GM18858 (cell line): ENCODE results near the gene SERPINA12.
"Not testable (repeated sequence)": the region's sequence is repeated elsewhere in the genome, so short reads cannot be mapped to it uniquely, and the experiment has no call there.

ENCODE experiments used
- ATAC-seq: cut with Tn5 transposase; IDR thresholded peaks from one replicate; pipeline ENCODE4 v1.9.1; 2021; ENCODE audit not compliant: unreplicated experiment

The SERPINA12 gene

GRCh38 chr14:94538070-94538740 is 28.9 kb upstream of the SERPINA12 start:
- no peak for ATAC-seq

GRCh38 chr14:94536836-94537235 is 27.6 kb upstream of the SERPINA12 start:
- no peak for ATAC-seq

- ATAC-seq = no peak
Measured at GRCh38 chr14:94535506-94535905, 26.2 kb upstream of the SERPINA12 start.

- no peak for ATAC-seq
Measured at GRCh38 chr14:94532447-94532846, 23.2 kb upstream of the SERPINA12 start.

DNA sequence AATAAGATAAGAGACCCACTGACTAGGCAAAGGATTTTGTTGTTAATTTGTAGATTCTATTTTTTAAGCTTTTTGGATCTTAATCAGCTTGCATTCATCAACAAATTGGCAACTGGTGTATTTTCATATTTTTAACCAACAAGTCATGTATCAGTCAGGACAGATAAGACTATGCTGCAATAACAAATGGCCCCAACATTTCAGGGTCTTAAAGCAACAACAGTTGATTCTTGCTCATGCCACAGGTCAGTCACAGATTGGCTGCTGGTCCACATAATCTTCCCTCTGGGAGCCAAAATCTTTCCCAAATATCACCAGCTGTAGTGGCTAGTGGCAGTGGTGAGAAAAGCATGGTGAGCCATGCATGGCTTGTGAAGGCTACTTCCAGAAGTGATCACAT is 21.9 kb upstream of the SERPINA12 start:
- ATAC-seq = no peak

DNA sequence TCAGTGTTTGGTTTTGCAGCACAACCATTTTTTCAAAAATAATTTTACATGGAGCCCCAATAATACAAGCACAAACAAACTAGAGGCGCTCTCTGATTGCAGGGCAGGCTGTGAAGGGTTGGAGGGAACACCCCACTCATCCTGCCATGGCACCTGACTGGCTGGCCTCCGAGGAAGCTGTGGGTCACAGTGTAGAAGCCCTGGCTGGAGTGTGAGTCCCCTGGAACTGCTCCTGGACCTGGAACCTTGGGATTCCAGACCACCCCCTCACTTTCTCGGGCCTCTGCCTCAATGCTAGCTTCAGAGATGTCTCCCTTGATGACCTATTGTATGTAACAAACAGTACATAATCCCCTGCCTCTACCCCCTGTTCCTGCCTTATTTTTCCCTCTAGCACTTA is 14.8 kb upstream of the SERPINA12 start:
- ATAC-seq = no peak

DNA sequence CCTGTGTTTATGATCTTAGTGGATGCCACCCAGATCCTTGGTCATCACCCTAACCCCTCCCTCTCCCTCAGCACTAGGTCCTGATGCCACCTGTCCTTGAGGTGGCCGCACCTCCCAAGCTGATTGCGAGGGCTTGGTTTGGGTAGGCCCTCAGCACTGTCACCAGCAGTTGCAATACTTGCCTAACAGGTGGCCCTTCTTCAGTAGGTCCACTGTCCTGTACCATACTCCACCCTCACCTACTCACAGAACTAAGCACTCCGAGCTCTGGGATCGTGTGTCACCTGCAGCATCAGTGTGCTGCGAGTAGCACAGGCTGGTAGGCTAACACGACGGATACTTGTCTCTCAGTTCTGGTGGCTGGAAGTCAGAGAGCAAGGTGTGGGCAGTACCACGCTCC is 14.0 kb upstream of the SERPINA12 start:
- ATAC-seq = no peak

DNA sequence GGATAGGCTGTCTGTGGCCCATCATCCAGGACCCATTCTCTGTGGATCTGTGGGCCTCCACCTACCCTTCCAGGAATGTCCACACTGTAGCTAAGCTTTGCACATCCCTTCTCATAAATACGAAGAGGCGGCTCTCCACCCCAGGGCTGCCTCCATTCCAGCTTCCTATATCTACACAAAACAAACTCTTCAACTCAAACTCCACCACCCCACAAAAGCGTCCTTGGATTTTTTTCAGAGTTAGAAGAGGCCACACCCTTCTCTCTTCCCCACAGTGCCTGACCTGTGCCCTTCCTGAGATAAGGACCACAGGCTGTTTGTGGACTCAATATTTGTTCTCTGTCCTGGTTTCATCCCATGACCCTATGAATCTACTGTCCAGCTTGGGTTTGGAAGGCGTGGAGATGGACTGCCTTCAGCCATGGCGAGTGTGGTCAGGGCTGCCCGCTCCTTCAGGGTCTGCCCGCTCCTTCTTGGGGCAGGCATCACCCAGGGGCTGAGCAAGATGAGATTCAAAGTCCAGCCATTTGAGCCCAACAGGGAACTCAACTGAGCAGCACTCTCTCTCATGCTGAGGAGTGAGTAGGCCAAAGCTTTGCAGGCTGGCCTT is 13.0 kb upstream of the SERPINA12 start:
- no peak for ATAC-seq

DNA sequence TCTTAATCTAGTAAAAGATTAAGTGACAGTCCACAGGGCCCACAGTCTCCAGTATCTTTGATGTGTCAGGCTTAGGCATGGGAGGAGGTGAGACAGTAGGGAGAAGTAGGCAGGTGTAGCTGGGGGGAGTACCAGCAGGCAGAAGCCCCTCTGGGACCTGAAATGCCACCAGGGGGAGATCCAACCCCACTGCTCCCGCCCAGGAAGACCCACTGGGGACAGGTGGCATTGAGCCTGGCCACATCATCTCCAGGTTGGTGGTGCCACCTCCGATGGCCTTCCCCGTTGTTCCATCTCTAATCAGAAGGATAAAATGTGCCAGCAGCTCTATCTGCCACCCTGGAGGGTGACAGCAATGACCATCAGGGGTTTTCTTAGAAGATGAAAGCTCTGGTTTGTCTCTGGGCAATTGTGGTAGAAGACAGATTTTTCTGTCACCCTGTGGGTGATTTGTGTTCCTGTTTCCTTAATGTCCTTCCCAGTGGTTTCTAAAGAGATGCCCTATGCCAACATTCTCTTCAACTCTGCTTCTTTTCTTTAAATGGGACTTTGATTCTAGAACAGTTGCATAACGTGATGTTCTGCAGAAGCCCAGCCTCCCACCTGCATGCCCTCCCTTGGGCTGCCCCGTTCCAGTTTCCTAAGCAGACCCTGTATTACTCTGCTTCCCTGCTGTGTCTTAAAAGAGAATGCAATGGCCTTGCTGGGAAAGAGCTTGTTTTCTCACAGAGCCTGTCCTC is 12.3 kb upstream of the SERPINA12 start:
- ATAC-seq = no peak

DNA sequence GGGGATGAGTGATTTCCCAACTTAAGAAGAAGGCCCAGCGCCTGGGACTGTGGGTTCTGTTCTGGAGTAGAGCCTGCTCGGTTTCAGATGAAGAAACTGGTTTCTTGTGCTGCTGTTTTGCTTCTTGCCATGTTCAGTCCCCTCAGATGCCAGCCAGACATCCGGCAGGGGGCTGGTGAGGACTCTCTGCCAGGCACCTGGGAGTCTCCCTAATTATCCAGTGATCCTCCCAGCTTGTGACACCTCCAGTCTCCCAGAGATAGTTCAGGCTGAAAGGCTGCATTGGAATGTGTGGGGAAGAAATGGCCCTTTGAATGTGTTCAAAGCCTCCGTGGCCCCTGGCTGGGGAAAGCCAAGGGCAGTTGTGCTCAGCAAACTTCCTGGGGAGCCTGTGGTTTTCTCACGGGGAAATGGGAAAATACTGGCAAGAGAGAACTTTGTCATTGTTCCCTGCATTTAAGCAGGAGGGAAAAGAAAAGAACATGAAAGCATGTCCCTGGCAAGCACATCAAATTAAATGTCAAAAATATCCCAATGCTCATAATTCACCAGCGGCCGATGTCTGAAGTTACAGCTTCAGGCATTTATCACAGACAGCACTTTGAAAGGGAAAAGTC is 8.5 kb upstream of the SERPINA12 start:
- ATAC-seq = no peak

- no peak for ATAC-seq
Measured at GRCh38 chr14:94517248-94517640, 8.0 kb upstream of the SERPINA12 start.

DNA sequence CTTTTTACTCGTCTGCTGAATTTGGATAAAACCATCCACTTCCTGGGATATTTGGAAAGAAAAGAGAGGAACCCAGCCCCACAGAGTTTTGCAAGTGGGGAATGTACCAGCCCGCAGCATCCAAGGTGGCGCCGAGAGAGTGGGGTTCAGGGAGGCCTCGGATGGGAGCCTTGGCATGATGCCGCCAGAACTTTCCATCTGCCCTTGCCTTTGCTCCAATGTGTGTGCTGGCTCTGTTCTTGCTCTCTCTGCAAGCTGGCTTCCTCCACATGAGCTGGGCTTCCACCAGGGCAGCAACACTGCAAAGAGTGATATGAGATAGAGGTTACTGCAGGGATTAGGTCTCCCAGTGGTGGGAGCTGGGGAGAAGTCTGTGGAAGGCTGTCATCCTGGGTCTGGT is 6.6 kb upstream of the SERPINA12 start:
- no peak for ATAC-seq

DNA sequence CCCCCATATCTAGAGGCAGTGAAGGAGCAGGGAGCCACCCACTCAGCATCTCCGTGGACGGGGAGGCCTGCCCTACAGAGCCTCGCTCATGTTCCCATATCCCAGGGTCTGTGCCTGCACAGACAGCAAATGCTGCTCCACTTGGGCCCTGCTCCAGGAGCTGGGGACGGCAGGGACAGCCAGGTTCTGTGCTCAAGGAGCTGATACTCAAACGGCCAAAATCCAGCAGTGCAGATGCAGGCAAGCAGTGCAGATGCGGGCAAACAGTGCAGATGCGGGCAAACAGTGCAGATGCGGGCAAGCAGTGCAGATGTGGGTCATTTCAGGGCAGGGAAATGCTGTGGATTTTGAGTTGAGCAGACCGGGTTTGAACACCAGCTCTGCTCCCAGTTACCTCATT is 6.2 kb upstream of the SERPINA12 start:
- ATAC-seq = no peak

GRCh38 chr14:94514351-94514750 is 5.1 kb upstream of the SERPINA12 start:
- ATAC-seq = no peak

GRCh38 chr14:94510481-94510880 is 1.2 kb upstream of the SERPINA12 start:
- not testable (repeated sequence) for ATAC-seq

- ATAC-seq = no peak
Measured at GRCh38 chr14:94505641-94506040, 3.6 kb downstream of the SERPINA12 start.

GRCh38 chr14:94505206-94505605 is 4.1 kb downstream of the SERPINA12 start:
- ATAC-seq = no peak

- ATAC-seq = no peak
Measured at GRCh38 chr14:94501588-94502516, 7.4 kb downstream of the SERPINA12 start.

DNA sequence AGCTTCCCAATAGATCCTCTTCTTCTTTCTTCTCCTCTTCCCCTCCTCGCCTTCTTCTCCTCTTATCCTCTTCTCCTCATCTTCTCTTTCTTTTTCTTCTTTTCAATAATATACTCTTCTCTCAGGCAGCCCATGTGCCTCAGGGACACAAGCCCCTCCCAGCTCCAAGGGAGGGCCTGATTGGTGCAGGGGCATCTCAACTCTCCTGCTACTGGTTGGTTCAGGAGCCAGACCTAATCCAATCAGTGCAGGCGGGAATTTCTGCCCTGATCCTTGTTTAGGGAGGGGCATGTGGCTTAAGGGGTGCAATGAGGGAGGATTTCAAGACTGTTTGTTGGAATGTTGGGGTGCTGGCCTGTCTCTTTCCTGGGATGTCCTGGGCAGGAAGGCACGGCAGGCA is 9.0 kb downstream of the SERPINA12 start:
- ATAC-seq = no peak

- ATAC-seq = no peak
Measured at GRCh38 chr14:94499673-94500072, 9.6 kb downstream of the SERPINA12 start.

- no peak for ATAC-seq
Measured at GRCh38 chr14:94498215-94498614, 11.1 kb downstream of the SERPINA12 start.
